HG03175 (cell line): Measurements from ENCODE around the gene NCAM1.

Source experiments
- ATAC-seq: cut with Tn5 transposase; IDR thresholded peaks from one replicate; pipeline ENCODE4 v1.9.1; 2021; ENCODE audit warnings: mild to moderate bottlenecking, moderate library complexity; ENCODE audit not compliant: unreplicated experiment

Gene NCAM1

DNA sequence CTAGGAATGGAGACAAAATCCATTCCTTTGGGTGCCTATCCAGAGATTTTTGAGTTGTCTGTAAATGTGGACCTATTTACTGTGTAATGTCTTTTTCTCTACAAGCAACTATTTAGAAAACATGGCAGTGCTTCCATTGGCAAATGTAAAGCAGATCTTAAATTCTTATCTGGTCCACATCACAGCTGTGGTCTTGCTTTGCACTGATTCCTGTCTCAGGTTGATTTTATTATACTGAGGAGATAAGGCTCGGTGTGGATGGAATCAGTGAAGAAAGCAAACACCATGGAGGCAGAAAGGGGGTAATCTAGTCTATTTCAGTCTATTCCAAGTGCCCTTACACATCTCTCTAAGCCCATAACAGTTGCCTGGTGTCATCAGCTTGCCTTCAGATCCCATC lies 160.5 kb downstream of the NCAM1 start:
- no peak for ATAC-seq

DNA sequence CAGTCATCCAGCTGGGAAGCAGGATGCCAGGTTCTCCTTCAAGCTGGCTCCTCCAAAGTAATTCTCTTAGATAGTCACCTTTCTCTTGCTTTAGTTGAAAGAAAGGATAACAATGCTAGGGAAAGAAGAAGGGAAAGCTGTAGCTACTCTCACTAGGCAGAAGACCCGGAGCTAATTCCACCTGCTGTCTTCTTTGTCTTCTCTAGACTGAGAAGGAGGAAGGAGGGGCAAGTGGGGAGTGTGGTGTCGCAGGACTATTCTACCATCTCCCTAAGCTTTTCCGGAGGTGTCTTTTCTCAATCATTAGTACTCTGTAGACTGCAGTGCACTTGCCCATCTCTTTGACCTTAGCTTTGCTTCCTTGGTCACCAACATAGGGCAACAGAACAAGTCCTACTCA lies 162.8 kb downstream of the NCAM1 start:
- no peak for ATAC-seq

DNA sequence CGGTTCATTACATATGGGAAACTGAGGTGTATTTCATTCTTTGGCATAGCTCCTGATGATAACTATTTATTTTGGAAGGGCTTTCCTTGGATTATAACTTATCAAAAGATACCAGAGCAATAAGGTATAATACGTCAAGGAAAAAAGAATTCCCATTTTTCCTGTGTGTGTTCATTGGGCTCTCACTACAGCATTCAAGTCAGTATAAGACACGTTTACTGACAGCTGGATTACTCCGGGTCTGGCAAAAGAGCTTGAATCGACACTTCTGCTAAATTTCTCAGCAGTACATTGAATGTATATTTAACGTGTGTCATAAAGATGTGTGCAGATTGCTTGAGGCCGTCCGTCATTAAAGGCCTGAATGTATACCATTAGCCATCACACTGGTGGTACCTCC lies 163.4 kb downstream of the NCAM1 start:
- ATAC-seq: no peak

DNA sequence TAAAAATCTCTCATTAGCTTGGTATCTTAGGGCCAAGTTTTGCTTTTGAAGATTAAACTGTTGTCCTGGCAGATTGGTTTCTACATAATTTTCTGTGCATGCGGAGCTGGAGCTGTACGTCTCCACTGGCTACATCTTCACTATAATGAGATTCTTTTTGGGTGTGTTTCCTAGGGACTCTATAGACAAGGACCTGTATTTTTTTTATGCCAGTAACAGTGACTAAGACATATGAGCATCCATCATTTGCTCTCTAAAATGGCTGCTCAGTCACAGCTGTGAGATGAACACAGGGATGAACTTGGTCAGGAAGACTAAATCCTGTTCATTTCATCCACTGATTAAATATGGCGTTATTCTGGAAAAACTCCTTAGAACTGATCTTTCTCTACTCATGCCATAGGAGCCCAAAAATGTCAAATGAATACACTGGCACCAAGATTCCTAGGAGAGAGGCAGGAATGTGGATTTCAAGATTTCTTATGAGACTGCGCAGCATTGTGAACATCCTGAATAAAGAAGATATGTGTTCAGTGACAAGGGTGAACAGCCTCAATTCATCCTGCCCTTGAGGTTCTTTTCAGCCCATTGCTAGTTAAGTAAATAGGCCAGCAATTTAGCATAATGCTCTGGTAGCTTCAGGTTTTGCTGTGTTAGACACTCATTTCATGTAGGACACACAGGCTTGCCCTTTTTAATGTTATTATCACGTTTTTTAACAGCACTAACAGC lies 168.2 kb downstream of the NCAM1 start:
- no peak for ATAC-seq

DNA sequence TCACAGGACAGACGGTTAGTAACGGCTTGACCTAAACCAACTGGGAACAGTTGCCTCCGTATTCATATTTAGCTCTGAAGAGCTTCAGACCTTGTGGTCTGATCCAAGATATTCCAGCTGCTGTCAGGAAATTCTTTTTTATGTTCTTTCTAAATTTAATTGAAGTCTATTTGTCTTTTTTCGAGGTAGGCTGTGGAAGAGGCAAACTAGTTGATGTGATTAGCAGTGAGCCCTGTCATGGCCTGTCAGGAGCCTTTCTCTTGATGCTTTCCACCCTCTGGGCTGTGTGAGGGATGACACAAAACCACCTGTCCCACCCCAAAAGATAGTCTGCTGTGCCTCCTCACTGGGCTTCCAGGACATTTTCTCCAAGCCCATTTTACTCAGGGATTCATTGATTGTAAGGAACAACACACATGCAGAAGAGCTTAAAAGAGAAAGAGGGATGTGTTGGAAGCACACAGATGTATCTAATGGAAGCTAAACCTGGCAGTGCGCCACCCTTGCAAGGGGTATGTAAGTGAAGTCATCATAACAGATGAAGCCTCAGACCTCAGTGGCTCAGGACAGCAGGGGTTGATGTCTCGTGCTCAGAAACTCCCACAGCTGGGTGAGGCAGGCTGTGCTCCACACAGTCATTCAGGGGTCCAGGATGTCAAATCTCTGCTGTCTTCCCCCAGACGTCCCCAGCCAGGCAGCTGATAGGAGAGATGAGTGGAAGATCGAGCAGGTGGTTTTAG lies 170.0 kb downstream of the NCAM1 start:
- no peak for ATAC-seq

DNA sequence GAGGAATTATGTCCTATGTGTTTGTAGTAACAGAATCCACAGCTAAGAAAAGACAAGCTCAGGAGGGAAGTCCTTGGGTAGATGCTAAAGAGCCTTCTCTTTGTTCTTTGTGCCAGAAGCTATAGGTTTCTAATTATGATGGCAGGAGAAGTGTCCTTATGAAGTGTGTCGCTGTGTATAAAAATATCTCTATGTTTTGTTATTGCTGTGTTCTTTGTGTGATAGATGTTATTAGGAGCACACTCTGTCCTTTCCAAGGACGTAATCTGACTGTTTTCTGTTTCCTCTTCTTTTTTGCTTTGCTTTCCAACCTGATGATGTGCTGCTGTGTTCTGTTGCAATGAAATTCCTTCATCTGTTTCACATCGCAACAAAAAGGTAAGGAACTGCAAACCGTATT lies 171.9 kb downstream of the NCAM1 start:
- ATAC-seq: no peak

DNA sequence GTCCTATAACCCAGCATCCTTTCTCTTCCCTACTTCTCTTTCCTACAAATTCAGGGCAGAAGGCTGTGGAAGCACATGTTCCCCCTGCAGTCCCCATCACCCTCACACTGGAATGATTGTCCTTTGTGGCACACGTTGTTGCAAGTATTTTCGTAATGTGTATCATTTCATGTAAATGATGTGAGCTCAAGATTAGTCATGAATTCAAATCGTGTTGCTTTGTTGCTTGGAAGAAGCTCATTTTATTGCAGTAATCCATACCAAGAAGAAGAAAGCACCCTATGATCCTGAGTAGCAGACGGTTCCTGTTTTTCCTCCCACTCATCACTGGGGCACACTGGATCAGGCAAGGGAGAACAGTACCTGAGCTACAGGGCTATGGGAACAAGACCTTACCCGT lies 173.4 kb downstream of the NCAM1 start:
- ATAC-seq: no peak

DNA sequence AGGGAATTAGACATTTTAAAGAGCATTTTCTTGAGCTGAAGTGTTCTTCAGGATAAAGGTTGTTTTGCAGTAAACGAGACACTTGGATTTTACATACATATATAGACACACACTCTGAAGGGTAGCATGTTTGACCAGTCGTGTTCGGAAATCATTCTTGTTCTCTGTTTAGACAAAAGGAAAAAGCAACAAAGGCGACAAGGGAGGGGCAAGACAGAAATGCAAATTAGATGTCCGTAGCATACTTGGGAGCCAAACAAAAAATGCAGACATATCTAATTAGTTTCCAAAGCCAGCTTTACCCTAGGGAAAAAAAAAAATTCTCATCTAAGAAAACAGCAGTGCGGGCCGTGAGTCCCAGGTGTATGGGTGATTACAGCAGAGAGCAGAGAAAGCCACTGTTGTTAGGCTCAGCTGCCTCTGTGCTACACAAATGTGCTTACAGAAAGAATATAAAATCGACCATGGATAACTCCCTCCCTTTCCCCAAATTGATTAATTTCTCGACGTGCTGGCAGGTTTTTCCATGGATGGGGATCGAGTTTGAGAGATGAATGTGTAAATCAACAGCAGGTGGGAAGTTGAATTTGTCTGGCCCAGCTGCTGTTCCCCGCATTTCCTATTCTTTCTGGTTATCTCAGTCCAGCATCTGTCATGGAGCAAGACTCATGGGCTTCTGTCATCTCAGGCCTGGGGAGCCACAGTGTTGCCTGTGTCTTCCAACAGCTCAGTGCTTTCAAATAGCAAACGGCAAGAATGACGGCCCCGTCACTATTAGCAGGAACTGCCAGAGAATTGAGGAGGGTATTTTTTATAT lies 176.7 kb downstream of the NCAM1 start:
- ATAC-seq: no peak

DNA sequence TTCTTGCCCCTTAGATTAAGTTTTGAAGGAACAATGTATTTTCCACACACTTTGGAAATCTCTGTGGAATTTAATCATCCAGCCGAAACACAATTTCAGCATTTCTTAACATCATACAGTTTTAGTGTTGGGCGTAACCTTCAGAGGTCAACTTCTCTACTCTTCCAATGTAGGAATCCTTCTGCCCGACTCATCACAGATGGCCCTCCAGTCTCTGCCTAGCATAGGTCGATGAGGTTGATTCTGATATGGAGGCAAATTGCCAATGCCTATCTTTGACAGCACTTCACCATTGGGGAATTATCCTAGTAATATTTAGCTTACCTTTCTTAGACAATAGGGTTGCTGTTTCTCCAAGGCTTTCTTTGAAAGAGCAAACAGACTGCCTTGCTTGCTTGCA lies 177.5 kb downstream of the NCAM1 start:
- no peak for ATAC-seq

DNA sequence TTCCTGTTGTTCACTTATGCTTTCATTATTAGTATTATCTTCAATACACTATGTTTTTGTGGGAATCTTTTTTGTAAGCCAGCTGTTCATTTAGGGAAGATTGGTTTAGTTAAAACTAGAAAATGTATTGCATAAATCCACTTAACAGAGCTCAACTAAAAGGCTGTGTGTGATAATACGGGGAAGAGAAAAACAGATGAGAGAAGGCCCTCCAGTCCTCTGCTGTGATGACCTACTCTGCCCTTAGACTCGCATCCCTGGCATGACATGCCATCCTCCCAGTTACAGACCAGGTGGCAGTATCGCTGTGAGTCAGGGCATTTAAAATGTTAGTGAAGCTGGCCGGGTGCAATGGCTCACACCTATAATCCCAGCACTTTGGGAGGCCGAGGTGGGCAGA lies 179.8 kb downstream of the NCAM1 start:
- no peak for ATAC-seq

DNA sequence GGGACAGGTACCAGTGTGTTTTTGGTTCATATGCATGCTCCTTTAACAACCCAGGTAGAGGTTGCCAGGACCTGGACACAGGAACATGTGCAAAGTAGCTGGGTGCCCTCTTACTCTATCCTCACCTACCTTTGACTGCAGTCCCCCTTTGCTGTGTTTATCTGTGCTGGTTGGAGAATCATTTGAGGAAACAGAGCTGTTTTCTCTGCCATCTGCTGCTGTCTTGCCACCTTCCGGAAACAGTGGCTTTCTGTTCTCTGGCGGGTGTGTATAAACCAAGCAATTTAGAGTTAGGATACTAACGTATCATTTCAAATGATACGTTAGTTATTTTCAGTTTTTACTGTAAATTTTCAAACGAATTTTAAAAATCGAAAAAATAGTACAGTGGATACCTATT lies 181.3 kb downstream of the NCAM1 start:
- no peak for ATAC-seq

DNA sequence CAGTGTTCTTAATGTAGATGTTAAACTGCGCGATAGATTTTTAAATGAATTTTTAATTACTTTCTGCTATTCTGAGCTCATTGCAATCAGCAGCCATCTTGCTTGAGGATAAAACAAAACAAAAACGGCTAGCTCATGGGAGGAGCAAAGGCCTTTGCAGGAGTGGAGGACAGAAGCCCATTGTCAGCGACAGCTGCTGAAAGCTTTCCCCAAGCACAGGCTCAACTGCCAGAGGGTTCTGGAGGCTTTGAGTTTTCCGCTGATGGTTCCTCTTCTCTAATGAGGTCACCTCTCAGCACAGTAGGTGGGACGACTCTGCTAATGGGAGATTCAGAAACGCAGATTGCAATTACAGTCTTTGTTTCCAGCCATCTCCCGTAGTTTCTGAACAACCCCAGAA lies 186.0 kb downstream of the NCAM1 start:
- ATAC-seq: no peak

DNA sequence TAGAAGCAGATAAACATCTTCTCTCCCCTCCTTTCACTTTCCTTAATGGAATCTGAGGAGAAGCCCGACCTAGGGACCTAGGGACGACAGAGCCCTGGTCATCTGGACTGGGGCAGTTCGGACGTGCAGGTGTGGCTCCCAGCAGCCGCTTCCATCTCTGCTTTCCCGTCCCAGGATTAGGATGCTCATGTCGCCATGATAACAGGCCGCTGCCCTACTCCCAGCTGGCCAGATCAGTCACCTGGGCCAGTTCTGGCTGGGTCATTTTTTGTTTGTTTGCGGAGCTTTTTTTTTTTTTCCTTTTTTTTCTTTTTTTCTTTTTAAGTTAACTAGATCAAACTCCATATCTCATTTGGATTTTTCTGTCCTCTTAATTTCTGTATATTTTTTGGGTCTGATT lies 186.9 kb downstream of the NCAM1 start:
- ATAC-seq: no peak

DNA sequence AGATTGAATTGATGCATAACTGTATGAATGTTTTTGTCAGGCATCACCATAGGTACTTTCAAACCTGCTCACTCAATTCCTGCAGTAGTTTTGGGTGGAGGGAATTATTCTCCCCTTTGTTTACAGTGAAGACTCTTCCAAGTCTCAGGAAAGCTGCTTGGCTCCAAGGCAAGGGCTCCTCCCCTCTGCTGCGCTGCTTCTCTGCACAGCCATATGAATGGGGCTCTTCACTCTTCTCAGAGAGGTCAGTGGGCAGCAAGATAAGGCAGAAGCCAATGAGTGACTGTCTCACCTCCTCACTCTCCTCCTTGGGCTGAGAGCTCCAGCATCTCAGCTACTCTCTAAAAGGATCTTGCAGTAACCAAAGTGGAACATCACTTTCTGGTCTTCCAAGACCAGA lies 187.4 kb downstream of the NCAM1 start:
- ATAC-seq: no peak

DNA sequence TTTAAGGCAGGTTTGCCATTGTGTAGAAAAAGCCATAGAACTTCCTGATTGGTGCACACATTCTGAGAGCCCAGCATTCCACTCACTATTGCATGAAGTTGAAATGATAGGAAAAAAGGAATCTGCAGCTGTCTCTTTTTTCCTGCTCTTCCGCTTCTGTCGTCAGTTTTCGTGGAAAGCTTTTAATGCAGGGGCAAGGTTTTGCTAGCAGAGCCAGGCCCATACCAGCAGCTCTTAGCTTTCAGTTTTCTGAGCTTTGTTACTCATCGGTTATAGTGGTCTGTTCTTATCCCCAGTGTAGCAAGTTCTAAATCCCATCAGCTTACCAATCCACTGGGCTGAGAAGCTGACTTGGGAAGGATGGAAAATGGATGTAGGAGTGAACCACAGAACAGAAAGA lies 190.3 kb downstream of the NCAM1 start:
- no peak for ATAC-seq

DNA sequence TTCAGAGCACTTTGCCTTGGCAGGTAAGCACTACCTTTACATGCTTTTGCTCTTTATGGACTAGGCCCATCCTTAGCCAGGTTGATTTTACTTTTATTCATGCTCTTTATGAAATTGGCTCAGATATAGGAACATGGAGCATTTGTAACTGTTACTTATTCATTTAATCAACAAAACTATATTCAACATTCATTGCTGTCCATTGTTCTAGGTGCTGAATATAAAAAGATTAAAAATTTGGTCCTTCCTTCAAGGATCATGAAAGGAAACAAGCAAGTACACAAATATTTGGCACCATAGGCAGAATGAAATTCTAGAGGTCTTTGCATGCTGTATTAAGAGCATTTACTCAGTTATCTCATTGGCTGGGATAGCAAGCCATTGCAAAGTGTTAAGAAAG lies 191.3 kb downstream of the NCAM1 start:
- no peak for ATAC-seq

DNA sequence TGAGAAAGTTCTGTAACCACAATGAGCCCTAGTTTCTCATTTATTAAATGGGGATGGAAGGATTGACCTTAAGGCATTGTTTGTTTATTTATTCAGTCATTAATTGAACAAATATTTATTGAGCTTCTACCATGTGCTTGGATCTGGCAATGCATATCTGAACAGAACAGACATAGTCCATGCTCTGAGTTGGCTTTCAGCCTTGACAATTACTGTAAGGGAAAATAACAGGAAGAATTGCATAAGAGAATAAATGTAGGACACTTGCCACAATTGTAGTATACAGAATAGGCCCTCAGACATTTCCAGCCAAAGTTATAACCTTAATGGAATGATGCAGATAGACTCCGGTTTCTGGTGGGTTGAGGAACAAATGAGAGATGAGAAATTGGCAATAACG lies 192.6 kb downstream of the NCAM1 start:
- no peak for ATAC-seq

DNA sequence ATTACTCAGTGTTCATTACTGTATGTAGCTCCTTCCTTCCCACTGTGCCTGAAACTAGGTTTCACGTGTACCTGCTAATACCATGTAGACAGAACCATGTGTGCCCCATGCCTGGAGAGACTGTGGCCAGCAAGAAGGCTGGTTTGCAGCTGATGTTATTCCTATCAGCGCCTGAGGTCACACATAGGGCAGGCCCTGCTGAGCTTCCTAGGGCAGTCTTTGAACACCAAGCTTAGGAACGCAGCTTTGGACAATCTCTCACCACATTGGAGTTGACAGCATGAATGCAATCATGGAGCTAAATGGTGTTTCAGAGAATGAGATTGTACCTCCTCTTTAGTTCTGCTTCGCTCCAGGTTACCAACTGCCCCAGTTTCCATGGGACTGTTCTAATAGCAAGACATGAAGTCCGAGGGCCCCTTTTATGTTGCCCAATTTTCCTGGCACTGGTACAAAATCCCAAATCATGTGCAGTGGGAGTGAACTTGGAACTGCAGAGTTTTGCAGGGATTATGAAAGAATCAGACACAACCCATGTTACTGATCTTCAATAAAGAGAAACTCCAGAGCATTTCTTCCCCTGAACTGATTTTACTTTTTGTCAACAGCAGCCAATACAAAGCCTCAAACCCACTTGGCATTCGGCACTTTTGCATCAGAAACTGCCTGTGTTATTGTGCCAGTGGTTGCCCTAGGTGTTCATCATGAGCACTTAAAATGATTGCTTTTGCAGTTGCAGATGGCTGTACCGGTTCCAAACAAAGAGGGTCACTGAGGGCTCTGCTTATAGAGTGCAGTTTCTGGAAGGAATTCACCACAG lies 199.0 kb downstream of the NCAM1 start:
- no peak for ATAC-seq

DNA sequence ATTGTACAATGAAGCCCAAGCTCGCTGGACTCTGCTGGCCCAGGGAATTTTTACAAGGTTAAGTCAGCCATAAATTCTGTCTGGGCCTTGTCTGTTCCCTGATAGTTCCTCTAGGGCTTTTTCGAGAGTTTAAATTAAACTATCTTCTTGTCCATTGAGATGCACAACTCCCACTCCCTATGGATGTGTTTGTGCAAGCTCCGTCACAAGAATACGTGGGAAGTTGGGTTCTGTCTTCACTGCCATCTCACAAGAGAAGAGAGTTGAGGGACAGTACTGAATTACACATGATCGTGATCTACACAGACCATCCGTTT lies 199.5 kb downstream of the NCAM1 start:
- no peak for ATAC-seq

DNA sequence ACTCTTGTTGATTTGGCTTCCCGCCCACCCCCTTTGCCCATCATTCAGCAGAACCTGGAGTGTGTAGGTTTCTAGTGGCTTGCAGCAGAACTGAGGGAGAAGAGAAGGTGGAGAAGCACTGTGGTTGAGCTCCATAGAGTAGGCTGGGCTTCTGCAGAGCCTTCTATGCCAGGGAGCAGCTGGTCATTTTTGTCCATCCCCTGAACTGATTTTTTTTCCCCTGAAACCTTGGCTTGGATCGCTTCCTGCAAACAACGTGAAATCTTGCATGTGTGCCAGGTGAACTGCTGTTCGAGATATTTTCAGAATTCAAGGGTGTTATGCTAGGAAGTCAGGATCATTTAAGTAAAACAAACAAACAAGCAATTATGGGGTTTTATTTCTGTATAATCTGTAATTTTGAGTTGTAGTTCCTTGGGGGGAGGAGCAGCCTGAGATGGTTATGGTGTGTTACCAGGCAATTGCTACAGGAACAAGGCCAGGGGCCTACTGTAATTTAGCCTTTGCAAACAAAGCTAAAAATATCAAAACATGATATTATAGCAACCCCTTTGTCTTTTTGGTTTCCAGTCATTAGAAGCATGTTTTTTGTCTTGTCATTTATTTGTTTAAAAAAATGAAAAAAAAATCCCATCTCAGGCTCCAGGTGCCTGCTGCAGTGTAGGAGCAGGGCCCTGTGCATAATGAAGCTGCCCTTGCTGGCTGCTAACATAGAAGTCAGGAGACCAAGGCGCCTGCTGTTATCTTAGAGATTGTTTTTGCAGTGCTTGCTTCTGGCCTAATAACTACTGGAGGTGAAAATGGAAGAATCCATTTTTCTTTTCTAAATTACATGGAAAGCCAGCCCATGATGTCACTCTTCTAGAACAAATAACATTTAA lies 200.7 kb downstream of the NCAM1 start:
- no peak for ATAC-seq
